HG02678 (cell line): ENCODE measurements around the gene PHKG2.

Source experiments
- ATAC-seq: cut with Tn5 transposase; IDR thresholded peaks from one replicate; pipeline ENCODE4 v1.9.1; 2021; ENCODE audit warnings: mild to moderate bottlenecking, moderate library complexity; ENCODE audit not compliant: unreplicated experiment

Gene PHKG2

DNA sequence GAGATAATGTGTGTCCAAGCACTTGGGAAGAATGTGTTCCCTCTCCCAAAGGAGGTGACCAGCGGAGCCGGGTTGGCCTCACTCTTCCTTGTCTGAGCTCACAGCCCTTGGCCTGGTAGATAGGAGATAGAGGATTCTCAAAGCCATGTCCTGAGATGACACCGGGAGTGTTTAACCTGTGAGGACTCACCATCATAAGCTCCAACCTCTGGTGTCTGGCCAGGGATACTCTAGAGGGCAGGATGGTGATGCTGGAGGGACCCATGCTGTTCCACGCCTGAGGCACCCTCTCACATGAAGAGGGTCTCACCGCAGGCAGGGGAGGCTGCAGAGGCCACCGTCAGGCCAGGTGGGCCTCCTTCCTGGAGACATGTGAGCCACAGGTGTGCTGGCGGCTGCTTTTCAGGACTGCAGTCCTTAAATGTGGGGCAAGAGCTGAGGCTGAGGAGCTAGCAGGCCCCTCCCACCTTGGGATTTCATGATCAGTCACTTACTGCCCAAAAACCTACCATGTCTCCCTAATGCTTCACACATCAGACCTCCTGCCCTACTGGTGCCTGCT lies 45.4 kb downstream of the PHKG2 start:
- no peak for ATAC-seq

DNA sequence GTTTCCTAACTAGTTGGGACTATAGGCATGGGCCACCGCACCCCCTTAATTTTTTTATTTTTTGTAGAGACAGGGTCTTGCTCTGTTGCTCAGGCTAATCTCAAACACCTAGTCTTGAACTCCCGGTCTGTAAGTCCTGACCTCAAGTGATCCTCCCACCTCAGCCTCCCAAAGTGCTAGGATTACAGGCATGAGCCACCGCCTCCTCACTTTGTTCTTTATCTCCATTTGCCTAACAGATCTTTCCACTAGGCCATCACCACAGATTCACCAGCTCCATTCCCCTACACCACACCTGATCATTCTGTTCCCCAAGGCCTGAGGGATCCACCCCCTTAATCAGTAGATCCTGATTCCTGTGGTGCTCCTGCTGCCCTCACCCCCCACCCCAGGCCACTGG lies 46.4 kb downstream of the PHKG2 start:
- no peak for ATAC-seq

DNA sequence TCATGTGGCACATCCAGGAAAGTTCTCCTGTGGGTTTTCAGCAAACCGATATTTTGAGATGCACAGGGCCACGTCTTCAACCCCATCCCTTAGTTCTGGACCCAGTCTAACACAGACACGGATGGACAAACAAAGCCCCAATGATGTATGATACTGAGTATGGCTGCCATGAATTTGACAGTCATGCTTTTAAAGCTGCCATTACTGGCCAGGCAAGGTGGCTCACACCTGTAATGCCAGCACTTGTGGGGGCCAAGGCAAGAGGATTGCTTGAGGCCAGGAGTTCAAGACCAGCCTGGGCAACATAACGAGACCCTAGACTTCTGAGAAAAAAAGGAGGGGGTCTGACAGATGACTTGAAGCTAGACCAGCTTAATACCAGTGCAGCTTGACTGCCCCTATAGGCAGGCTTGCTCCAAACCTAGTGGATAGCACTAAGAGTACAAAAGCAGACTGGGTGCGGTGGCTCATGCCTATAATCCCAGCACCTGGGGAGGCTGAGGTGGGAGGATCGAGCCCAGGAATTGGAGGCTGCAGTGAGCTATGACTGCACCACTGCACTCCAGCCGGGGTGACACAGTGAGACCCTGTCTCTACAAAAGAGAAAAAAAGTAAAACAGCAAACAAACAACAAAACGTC lies 49.6 kb downstream of the PHKG2 start:
- no peak for ATAC-seq
